ENCODE data around the gene TMEM238L.

GRCh38 chr17:10842658-10843057 is 38.8 kb upstream of the TMEM238L start:
- TF ChIP-seq CTCF (IDR thresholded peaks at IDR 0.05): no peak
- no peak for TF ChIP-seq POLR2A (IDR thresholded peaks at IDR 0.05)

Data from lower leg skin (tissue), 3 donors.